GM12892 (cell line): Measurements from ENCODE around the gene STXBP4.

ENCODE experiments used
- POLR2A ChIP-seq: IDR thresholded peaks from 2 replicates; pipeline ENCODE4 v1.6.1; 2011; ENCODE audit warnings: low read depth, low read length, control low read depth
- POLR2AphosphoS5 ChIP-seq: IDR thresholded peaks from 2 replicates; pipeline ENCODE4 v1.6.1; 2011; ENCODE audit warnings: low read depth, low read length, control low read depth
- TAF1 ChIP-seq: IDR thresholded peaks from 2 replicates; pipeline ENCODE4 v1.6.1; 2011; ENCODE audit warnings: low read depth, mild to moderate bottlenecking, control low read depth, low read length, borderline replicate concordance

GRCh38 chr17:55157165-55157564 is 188.6 kb downstream of the STXBP4 start:
- no peak for TF ChIP-seq POLR2A
- no peak for TF ChIP-seq POLR2AphosphoS5
- no peak for TF ChIP-seq TAF1
